ENCODE data around the gene LYRM4.

LYRM4 gene

DNA sequence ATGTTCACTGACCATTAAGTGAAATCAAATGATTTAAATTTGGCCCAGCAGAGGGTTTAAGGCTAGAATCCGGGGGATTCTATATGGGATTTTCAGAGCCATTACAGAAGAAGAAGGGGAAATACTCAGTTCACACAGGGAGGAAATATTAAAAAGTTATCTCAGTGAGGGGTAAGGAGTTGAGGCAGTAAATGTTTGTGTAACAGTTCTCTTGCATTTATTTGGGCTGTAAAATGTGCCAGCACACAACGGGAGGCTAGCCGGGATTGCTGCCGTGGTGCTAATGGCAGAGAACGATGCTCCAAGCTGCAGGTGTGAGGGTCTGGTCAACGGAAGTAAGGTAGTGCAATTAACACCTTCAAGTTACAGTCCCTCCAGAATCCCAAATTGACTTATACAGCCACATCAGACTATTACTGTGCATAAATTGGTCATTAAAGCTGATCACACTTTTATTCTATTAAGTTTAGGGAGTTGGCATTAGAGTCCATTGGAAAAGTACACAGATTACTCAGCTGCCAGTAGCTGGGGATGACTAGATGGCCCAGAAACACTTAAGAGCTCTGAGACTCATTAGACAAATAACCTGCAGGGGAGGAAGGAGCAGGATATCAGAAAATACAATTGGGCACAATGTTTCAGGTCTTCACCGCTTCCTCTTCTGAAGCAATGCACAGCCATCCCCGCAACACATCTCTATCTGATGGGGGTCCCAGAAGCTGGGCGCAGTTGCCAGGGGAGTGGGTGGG is 144.3 kb downstream of the LYRM4 start:
- DNase-seq = no peak

GRCh38 chr6:5115168-5115567 is 145.6 kb downstream of the LYRM4 start:
- no peak for DNase-seq

DNA sequence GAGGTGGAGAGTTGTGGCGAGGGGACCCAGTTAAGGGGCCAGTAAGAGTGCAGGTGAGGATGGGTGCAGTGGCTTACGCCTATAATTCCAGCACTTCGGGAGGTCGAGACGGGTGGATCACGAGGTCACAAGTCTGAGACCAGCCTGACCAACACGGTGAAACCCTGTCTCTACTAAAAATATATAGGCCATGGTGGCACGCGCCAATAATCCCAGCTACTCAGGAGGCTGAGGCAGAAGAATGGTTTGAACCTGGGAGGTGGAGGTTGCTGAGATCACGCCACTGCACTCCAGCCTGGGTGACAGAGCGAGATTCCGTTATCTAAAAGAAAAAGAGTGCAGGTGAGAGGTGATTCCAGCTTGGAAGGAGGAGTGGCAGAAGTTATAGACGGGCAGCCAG is 147.7 kb downstream of the LYRM4 start:
- DNase-seq = no peak

- no peak for DNase-seq
Measured at GRCh38 chr6:5112066-5112799, 148.5 kb downstream of the LYRM4 start.

- DNase-seq = no peak
Measured at GRCh38 chr6:5111626-5112025, 149.1 kb downstream of the LYRM4 start.

GRCh38 chr6:5110246-5110645 is 150.5 kb downstream of the LYRM4 start:
- DNase-seq = no peak

GRCh38 chr6:5109436-5109835 is 151.3 kb downstream of the LYRM4 start:
- no peak for DNase-seq

DNA sequence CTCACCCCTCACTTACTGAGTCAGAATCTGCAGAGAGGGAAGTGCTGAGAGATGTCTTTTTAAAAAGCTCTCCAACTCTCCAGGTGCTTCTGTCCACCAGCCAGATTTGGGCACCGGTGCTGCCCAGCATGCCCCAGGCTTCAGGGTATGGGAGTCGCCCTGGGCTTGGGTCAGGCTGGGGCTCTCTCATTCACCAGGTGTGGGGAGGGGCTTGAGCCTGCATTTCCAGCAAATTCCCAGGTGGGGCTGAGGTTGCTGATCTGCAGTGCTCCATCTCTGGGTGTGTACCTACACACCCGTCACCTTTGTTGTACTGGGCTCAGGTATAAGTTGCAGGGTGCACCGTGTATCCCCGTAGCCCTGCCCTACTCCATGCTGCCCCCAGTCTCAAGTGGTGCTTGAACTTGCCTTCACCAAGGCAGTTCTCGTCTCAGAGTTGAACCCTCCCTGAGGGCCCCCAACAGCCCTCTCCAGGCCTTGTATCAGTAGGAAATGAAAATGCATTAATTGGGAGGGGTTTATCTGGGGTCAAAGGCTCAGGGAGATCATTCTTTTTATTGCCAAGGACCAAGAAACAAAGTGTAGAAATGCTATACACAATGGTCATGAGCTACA is 152.1 kb downstream of the LYRM4 start:
- no peak for DNase-seq

DNA sequence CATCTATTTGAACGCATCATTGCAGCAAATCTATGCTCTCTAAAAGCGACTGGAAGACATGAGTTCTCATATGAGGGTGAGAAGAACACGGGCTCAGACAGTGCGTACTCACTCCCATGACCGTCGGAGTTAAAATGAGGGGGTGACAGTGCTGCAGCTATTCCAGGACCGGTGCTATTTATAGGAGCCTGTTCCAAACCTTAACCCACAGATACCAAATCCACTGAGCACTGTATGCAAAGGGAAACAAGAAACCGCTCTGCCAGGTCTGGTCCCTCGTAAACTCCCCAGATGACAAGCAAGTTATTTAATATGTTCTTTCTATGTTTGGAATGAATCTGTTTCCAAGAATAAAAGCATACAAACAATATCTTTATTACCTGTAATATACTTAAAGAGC is 152.7 kb downstream of the LYRM4 start:
- DNase-seq = no peak

GRCh38 chr6:5107341-5107740 is 153.4 kb downstream of the LYRM4 start:
- DNase-seq = no peak

- DNase-seq = no peak
Measured at GRCh38 chr6:5105146-5105545, 155.6 kb downstream of the LYRM4 start.

GRCh38 chr6:5104667-5105066 is 156.1 kb downstream of the LYRM4 start:
- no peak for DNase-seq

GRCh38 chr6:5103250-5103649 is 157.5 kb downstream of the LYRM4 start:
- no peak for DNase-seq

DNA sequence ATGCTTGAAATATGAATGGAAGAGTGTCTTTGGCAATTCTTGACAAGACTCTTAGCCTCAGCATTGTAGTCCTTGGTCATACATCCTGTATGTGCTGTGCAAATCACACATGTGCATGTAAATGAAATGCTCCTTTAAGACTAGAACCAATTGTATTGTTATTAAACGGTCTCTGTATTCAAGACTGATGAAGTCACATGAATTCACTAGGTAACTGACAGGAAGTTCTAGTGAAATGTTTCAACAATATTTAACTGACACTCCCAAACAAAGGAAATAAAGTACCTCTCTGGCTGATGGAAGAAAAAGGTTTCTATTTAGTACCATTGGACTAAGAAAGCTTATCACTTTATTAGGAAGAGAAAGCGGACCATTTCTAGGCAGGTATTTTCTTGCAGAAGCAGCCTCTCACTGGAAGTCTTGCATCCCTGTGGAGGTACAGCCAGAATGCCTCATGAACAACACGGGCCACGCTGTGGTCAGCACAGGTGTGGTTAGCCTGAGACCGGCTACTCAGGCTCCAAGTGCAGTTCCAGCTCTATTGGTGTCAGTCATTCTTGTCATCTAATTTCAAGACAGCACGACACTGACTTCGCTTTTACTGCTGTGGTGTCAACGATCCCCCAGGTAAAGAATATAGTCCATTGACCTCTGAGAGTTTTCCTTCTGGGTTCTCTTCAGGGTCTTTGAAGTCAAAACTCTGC is 158.3 kb downstream of the LYRM4 start:
- no peak for DNase-seq

DNA sequence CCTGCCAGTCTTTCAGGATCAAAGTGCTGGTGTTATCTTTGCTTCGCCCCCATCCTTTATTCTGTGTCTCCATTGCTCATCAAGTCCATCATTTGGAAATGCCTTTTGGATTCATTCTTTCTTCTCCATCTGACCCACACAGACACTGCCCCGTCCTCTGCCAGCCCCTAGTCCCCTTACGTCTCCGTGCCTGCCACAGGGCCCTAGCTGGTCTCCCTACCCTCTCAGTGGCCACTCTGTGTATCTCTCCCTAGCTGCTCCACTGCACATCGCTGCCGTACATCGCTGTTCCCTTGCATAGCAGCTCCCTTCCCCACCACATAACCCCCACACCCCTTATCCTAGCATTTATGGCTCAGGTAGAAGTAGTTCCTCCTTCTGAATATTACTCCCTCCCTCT is 159.9 kb downstream of the LYRM4 start:
- no peak for DNase-seq

- DNase-seq = no peak
Measured at GRCh38 chr6:5099537-5099936, 161.2 kb downstream of the LYRM4 start.

DNA sequence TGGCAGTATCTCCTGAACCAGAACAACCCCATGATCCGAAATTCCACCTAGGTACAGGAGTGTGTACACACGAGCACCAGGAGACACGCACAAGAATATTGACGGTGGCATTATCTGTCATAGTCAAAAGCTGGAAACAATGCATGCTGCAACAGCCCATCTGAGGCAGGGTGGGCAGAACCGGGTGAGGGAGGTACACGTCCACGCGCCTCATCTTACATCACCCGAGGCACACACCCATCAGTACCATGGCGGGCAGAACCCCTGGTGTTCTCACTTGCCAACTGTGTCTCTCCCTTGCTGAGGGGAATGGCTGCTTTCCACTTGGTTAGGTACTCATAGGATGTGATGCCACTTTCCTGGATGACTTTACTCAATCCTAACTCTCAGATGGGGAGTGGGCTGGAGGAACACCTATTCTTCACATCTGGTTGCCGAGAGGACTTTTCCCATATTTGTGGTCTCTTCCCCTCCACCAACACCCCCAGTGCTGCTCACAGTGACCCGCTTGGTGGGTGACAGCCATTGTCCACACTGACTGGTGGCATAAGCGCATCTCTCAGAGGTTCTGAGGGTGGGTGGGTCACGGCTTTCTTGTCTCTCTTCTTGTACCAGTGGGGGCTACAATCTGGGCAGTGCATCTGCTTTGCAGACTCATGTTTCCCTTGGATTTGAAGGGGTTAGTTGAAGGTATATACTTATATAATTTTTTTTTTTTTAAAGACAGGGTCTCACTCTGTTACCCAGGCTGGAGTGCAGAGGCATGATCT is 162.1 kb downstream of the LYRM4 start:
- no peak for DNase-seq

DNA sequence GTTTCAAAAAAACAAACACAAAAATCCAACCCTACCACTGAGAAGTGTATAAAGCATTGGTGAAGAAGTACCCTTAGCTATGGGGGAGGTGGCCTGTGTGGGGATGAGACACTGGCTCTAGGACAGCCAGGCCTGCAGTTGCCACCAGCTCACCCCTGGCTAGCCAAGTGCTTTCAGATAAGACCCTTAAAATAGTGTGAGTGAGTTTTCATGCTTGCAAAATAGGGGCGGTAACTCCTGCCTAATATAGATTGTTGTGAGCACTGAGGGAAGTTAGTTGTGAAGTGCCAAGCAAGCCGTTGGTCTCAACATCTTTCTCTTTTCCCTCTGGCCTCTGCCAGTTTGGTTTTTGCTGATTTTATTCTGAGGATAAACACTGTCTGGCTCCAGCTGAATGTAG is 164.3 kb downstream of the LYRM4 start:
- DNase-seq = no peak

GRCh38 chr6:5095236-5095635 is 165.5 kb downstream of the LYRM4 start:
- no peak for DNase-seq

- no peak for DNase-seq
Measured at GRCh38 chr6:5094327-5094726, 166.4 kb downstream of the LYRM4 start.

DNA sequence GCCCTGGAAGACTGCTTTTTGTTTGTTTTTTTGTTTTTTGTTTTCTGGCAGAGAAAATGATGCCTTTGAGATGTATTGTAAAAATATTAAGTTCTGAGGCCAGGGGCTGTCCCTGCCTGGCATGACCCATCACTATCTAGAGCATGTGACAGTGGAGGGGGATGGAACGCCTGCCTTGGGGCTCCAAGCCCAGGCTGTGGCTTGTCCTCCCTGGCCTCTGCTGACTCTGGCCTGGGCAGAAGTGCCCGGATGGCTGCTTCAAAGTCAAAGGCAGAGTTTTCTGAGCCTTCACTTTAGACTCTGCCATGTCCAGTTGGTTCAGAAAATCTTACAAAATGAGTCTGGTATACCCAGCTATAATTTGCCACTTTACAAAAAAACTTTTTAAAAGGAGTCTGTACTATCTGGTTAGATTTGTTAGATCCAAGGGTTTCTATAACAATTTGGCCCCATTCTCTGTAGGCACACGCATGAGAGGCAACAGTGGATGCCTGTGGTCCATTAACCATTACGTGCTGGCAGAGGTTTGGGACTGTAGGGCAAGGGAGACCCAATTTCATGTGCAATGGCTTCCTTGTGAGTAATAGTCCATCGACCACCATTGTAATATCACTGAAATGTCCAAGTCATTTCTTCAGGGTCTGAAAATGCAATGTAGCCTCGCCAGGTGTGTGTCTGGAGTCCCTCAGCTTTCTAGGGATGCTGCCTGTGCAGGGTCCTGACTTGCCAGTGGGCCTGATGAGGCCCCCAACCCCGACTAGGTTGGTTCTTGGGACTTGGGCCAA is 167.3 kb downstream of the LYRM4 start:
- DNase-seq = no peak

All from activated naive CD4-positive, alpha-beta T cell (primary cell).